Measurements from ENCODE around the gene FFAR3.

DNA sequence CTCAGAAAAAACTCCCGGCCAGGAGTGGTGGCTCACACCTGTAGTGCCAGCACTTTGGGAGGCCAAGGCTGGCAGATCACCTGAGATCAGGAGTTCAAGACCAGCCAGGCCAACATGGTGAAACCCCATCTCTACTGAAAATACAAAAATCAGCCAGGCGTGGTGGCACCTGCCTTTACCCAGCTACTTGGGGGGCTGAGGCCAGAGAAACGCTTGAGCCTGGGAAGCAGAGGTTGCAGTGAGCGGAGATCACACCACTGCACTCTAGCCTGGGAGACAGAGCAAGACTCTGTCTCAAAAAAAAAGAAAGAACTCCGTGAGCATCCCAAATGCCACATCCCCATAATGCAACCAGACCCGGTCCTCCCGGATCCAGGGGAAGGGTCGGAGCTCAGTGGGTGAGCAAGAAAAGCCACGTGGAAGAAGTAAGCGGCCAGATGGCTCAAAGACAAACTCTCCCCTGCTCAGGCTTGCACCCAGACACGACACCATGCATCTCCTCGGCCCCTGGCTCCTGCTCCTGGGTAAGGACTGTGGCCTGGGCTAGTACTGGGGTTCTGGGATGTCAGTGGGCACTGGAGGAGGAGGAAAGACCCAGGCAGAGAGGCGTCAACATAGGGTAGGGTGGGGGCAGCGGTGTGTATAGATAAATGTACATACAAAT is 26.6 kb upstream of the FFAR3 start:
- TF ChIP-seq, protein P1, sequence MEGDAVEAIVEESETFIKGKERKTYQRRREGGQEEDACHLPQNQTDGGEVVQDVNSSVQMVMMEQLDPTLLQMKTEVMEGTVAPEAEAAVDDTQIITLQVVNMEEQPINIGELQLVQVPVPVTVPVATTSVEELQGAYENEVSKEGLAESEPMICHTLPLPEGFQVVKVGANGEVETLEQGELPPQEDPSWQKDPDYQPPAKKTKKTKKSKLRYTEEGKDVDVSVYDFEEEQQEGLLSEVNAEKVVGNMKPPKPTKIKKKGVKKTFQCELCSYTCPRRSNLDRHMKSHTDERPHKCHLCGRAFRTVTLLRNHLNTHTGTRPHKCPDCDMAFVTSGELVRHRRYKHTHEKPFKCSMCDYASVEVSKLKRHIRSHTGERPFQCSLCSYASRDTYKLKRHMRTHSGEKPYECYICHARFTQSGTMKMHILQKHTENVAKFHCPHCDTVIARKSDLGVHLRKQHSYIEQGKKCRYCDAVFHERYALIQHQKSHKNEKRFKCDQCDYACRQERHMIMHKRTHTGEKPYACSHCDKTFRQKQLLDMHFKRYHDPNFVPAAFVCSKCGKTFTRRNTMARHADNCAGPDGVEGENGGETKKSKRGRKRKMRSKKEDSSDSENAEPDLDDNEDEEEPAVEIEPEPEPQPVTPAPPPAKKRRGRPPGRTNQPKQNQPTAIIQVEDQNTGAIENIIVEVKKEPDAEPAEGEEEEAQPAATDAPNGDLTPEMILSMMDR (conservative IDR thresholded peaks at IDR 0.05 in 1 of 2, IDR thresholded peaks at IDR 0.05 in 1 of 2; ENCODE audit: extremely low read depth in 1 of 2, insufficient read depth in 1 of 2, low read depth in 1 of 2, low read length in 2 of 2), result no peak
- no peak for TF ChIP-seq EZH2 (IDR thresholded peaks at IDR 0.05; ENCODE audit: borderline replicate concordance, low read length)
